ENCODE measurements around the gene EXOSC5.

GRCh38 chr19:41362143-41362847, 34.9 kb downstream of the EXOSC5 start:
- no peak for TF ChIP-seq CTCF (IDR thresholded peaks at IDR 0.05)
- no peak for TF ChIP-seq EZH2 (IDR thresholded peaks at IDR 0.05; ENCODE audit: borderline replicate concordance, insufficient read depth, low read depth, low read length, poor library complexity, severe bottlenecking)
